GM21723 (cell line): ENCODE results near the gene GPC5.

Experiments
- ATAC-seq: cut with Tn5 transposase; IDR thresholded peaks from one replicate; pipeline ENCODE4 v1.9.1; 2021; ENCODE audit warnings: mild to moderate bottlenecking, moderate library complexity; ENCODE audit not compliant: unreplicated experiment

The GPC5 gene

GRCh38 chr13:91534996-91535395, 136.6 kb downstream of the GPC5 start:
- ATAC-seq: no peak

DNA sequence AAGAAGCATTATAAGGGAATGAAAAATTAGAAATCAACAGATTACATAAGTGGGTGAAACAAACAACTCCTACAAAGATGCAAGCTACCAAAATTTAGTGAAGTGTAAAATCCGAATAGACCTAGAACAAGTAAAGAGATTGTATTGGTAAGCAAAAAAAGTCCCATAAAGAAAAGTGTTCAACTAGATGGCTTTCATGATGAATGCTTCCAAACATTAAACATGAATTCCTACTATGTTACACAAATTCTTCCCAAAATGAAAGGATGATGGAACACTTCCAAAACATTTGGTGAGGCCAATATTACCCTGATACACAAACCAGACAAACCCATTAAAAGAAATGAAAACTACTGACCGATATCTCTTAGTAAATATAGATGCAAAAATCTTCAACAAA, 139.0 kb downstream of the GPC5 start:
- ATAC-seq: no peak

- ATAC-seq: no peak
Observed at GRCh38 chr13:91539286-91540157, 141.1 kb downstream of the GPC5 start.

- no peak for ATAC-seq
Observed at GRCh38 chr13:91540158-91540736, 141.8 kb downstream of the GPC5 start.

- ATAC-seq: no peak
Observed at GRCh38 chr13:91544723-91545122, 146.3 kb downstream of the GPC5 start.

DNA sequence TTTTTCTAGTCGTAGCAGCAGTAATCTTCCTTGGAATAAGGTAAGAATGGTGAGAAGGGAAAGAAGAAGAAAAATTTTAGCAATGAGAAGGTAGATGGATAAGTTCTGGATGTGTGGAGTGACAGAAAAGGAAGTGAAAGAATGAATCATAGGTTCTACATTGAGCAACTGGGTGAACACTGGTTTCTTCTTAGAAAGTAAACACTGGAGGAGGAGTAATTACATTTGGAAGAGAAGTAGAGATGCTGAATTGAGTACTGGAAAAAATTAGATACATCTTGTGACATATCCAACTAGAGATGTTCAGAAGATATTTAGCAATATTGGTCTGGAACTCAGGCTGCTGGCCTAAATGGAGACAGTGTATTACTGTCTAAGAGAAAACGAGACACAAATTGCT, 148.5 kb downstream of the GPC5 start:
- no peak for ATAC-seq

DNA sequence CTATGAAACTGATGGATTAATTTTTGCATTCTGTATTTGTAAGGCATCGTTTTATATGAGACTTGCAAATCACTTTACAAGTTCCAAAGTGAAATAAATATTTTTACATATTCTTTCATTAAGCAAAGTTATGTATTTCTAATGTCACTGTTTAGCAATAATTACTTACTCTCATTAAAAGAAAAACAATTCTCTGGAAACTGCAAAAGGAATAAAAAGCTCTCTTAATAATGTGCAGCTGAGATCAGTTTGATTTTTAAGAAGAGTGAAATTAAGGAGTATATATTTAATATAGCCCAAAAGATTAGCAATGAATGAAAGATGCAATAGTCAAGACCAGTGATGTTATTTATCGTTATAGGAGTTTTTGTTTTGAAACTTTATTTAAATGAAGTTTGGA, 155.2 kb downstream of the GPC5 start:
- ATAC-seq: no peak

GRCh38 chr13:91554101-91554500, 155.7 kb downstream of the GPC5 start:
- no peak for ATAC-seq

GRCh38 chr13:91557328-91558090, 159.1 kb downstream of the GPC5 start:
- no peak for ATAC-seq

DNA sequence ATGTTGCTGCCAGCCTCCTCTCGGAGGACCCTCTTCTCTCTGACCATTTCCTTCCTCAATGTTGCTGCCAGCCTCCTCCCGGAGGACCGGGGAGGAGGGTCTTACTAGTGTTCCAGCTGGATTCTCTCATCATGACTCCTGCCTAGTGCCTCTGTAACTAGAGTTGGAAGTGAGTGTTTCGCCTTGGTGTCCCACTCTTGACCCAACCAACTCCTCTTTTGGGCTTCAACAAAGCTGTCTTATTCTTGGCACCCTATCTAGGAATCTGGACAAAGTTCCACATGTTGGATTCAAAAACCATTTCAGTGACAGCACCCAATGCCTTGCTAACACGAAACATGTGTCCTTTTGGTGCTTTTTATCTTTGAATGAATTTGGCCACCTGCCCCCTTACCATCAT, 165.4 kb downstream of the GPC5 start:
- ATAC-seq: no peak

DNA sequence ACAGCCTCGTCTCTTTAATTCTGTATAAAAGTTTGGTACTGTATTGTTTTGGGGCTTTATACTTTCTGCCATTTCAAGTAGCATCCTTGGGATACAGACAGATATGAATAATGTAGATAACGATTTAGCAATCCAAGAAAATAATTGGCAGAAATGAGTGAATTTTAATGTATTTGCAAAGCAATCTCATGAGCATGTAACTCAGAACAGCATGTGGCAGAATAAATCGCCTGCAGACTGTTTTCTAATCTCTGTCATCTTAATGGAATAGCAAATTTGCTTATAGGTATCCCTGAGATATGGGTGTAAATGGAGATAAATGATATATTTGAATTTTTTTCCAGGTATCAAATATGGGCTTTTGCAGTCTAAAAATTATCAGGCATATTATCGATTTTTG, 166.0 kb downstream of the GPC5 start:
- ATAC-seq: no peak

DNA sequence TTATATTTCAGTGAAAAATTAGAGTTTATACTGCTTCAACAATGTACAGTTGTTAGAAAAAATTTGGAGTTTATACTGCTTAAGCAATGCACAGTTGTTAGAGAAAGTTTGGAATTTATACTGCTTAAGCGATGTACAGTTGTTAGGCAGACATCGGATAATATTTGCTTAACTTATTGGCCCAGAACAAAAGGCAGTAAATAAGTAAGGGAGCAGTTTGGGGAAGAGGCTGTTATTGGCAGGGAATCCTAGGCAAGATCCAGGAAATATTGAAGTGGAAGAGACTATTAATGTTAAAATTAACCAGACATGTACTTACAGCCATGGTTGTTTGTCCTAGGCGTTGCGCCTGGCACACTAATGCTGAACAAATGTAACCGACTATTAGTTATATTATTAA, 166.9 kb downstream of the GPC5 start:
- no peak for ATAC-seq

GRCh38 chr13:91567485-91568207, 169.2 kb downstream of the GPC5 start:
- ATAC-seq: no peak

DNA sequence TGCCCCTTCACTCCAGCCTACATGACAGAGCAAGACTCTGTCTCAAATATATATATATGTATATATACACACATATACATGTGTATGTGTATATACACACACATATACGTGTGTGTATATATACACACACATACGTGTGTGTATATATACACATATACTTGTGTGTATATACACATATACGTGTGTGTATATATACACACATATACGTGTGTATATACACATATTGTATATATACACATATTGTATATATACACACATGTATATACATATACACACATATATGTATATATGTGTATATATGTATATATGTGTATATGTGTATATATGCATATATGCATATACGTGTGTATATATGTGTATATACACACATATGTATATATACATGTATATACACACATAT, 173.3 kb downstream of the GPC5 start:
- no peak for ATAC-seq

DNA sequence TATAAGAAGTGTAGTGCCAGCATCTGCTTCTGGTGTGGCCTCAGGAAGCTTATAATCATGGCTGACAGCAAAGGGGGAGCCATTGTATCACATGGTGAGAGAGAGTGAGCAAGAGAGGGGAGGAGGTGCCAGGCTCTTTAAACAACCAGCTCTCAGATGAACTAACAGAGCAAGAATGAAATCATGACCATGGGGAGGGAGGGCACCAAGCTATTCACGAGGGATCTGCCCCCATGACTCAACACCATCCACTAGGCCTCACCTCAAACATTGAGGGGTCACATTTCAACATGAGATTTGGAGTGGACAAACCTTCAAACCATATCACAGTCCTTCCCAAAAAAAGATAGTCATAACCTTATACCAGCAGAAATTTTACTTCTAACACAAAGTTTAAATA, 174.0 kb downstream of the GPC5 start:
- no peak for ATAC-seq

DNA sequence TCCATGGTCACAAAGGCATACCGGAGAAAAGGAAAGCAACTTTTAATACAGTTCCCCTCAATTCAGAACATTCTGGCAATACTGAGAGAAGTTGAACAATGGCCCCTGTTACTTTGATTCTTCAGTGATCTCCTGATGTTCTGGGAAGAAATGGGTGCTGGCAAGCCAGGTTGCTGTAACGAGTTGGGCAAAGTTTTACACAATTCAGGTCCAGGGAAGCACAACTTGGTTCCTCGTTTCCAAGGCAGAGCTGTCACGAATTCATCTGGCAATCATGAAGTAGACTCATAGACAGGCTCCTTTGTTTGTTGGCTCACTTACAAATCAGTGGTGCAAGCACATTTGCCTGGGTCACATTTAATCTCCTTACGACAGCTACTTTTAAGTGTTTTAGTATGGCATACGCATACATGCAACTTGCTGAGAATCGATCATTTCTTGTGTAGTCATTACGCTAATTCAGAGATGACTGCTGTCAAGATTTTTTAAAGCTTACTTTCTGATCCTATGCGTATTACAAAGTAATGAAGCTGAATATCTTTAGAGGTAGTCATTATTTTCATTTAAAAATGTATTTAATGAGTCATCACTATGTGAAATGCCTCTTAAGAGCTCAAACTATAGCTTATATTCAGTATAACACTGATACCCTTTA, 174.7 kb downstream of the GPC5 start:
- ATAC-seq: no peak

DNA sequence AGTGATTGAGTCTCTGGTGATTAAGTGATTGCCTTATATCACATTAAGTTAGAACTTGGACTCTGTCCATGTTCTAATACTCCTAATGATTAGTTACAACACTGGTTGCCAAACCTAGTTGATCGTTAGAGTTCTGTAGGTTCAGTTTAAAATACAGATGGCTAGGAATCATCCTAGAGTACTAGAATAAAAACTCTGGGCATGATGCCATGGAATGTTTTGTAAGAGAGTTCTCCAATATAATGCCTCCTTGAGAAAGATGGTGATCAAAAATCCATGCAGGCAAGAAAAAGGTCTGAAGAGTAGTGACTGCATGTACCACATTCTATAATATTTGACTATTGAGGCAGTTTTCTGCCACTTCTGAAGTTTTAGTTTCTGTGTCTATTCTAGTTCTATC, 176.3 kb downstream of the GPC5 start:
- no peak for ATAC-seq

DNA sequence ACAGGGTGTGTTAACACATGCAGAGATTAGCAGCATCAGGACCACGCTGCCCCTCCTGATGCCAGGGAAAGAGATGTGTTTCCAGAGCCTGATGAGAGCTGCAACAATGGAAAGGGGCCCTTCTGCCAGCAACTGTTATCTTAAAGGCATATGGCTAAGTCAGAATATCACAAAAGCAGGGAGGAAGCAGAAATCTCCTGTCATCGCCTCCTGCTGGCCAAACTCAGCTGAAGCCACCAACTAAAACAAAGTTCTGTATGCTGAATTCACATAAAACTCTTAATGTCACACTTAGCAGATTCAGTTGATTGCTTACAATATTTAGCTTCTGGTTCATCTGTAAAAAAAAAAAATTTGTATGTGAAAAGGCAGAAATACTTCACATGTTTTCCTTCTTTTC, 178.2 kb downstream of the GPC5 start:
- no peak for ATAC-seq

GRCh38 chr13:91579320-91579719, 180.9 kb downstream of the GPC5 start:
- no peak for ATAC-seq

GRCh38 chr13:91580749-91581148, 182.3 kb downstream of the GPC5 start:
- no peak for ATAC-seq

- no peak for ATAC-seq
Observed at GRCh38 chr13:91586609-91587008, 188.2 kb downstream of the GPC5 start.
